Cardiac septum (tissue), 1 donor: Measurements from ENCODE around the gene RNF151. TPM values are rescaled to one million over a fixed set of nuclear protein-coding genes. Genes with fewer than 3 reads are reported as not detected.
A peak's percentile ranks its signal among the peaks of the same experiment; 100 is the strongest.
"Not testable (repeated sequence)": the region's sequence is repeated elsewhere in the genome, so short reads cannot be mapped to it uniquely, and the experiment has no call there.

Experiments used
- DNase-seq: peaks from one replicate; pipeline ENCODE4 v3.0.0-alpha.2; 2020; ENCODE audit warnings: low spot score
- intact Hi-C: fragments of 100-400 bp; cut with DNase I; formaldehyde crosslinking; loops from one replicate; pipeline ENCODE4 v1.14.0; 2022
- total RNA-seq: library from RNA; stranded (reverse); fragmentation: NEBNext Ultra II Directional; extraction: Animal tissue kit (Norgen Biotek cat#: 25700); gene quantifications from one replicate; pipeline ENCODE4 v1.2.1, GENCODE V29; 2021
- donor health status: DM: no; HTN: no; CAD: no.

Gene RNF151
- total RNA-seq, 1 donor from 2014 or later, result not detected

- intact Hi-C loops, result no loop called here
These were observed 29.6 kb upstream of the RNF151 start for GRCh38 chr16:1936945-1937479.

GRCh38 chr16:1938316-1938715, 28.3 kb upstream of the RNF151 start:
- intact Hi-C loops, result no loop called here
- DNase-seq, result peak; percentile 91

More at GRCh38 chr16:1936945-1937479, 29.6 kb upstream of the RNF151 start:
- no peak for DNase-seq

GRCh38 chr16:1938910-1939309, 27.7 kb upstream of the RNF151 start:
- no peak for DNase-seq
- intact Hi-C loops, result no loop called here

GRCh38 chr16:1939833-1940232, 26.8 kb upstream of the RNF151 start:
- intact Hi-C loops, result loop anchor here (5.0 kb wide), 1 partner anchor 158 kb away; the partner anchor contains the start of genes NUBP2 and SPSB3
- not testable (repeated sequence) for DNase-seq

- no peak for DNase-seq
These were observed 26.1 kb upstream of the RNF151 start for GRCh38 chr16:1940273-1941161.

GRCh38 chr16:1941162-1942046, 25.3 kb upstream of the RNF151 start:
- no peak for DNase-seq
- intact Hi-C loops, result loop anchor here (5.0 kb wide), 1 partner anchor 159 kb away; the partner anchor contains the start of genes NUBP2 and SPSB3

More at GRCh38 chr16:1940273-1941161, 26.1 kb upstream of the RNF151 start:
- intact Hi-C loops, result loop anchor here (5.0 kb wide), 1 partner anchor 158 kb away; the partner anchor contains the start of genes NUBP2 and SPSB3

- intact Hi-C loops, result loop anchor here (5.0 kb wide), 1 partner anchor 160 kb away; the partner anchor contains the start of genes NUBP2 and SPSB3
These were observed 24.4 kb upstream of the RNF151 start for GRCh38 chr16:1942047-1942809.

GRCh38 chr16:1942810-1943726, 23.6 kb upstream of the RNF151 start, which contains the start of gene MSRB1:
MSRB1 (minus strand) TSS chr16:1943199; CDS start chr16:1943156, 43 bp downstream.
- DNase-seq, result peak; percentile 100
- intact Hi-C loops, result loop anchor here (5.0 kb wide), 1 partner anchor 161 kb away; the partner anchor contains the start of genes NUBP2 and SPSB3

More at GRCh38 chr16:1942047-1942809, 24.4 kb upstream of the RNF151 start:
- DNase-seq, result peak; percentile 91

GRCh38 chr16:1944612-1945199, 21.9 kb upstream of the RNF151 start:
- intact Hi-C loops, result loop anchor here (5.0 kb wide), 1 partner anchor 162 kb away; the partner anchor contains the start of genes NUBP2 and SPSB3
- no peak for DNase-seq

GRCh38 chr16:1945559-1946391, 20.9 kb upstream of the RNF151 start:
- DNase-seq, result no peak
- intact Hi-C loops, result no loop called here

- intact Hi-C loops, result no loop called here
- no peak for DNase-seq
These were observed 19.9 kb upstream of the RNF151 start for GRCh38 chr16:1946495-1947368.

- intact Hi-C loops, result no loop called here
- DNase-seq, result no peak
These were observed 19.3 kb upstream of the RNF151 start for GRCh38 chr16:1947369-1947670.

- no peak for DNase-seq
- intact Hi-C loops, result no loop called here
These were observed 17.1 kb upstream of the RNF151 start for GRCh38 chr16:1949507-1949906.

- DNase-seq, result peak; percentile 75
- intact Hi-C loops, result no loop called here
These were observed 16.6 kb upstream of the RNF151 start for GRCh38 chr16:1950047-1950446.

- intact Hi-C loops, result no loop called here
- peak; percentile 84 for DNase-seq
These were observed 16.1 kb upstream of the RNF151 start for GRCh38 chr16:1950559-1950958.

- intact Hi-C loops, result no loop called here
- DNase-seq, result peak; percentile 74
These were observed 12.9 kb upstream of the RNF151 start for GRCh38 chr16:1953734-1954133.
